GM12878 (cell line): ENCODE data around the gene PPDPF. TPM values are rescaled to one million over a fixed set of nuclear protein-coding genes. Genes with fewer than 3 reads are reported as not detected.

Experiments
- CTCF ChIP-seq, 3 experiments: IDR thresholded peaks in 2 of 3; conservative IDR thresholded peaks in 1 of 3; 2 replicates each; pipeline ENCODE4 v1.5.1; 2011; ENCODE audit warnings: low read depth in 3 of 3, low read length in 3 of 3, mild to moderate bottlenecking in 3 of 3, control low read depth in 2 of 3, moderate library complexity in 2 of 3, inconsistent platforms in 1 of 3, mixed read lengths in 1 of 3; ENCODE audit not compliant: control insufficient read depth in 2 of 3, insufficient read depth in 1 of 3; ENCODE audit errors: extremely low read depth in 1 of 3
- ETV6 ChIP-seq, 2 experiments: fragments of 450-650 bp in 1 of 2; IDR thresholded peaks in 1 of 2; conservative IDR thresholded peaks in 1 of 2; 2 replicates each; pipeline ENCODE4 v1.6.1; 2014; ENCODE audit warnings: antibody characterized with exemption in 1 of 2, borderline replicate concordance in 1 of 2, low read depth in 1 of 2, mild to moderate bottlenecking in 1 of 2, moderate library complexity in 1 of 2
- FOS ChIP-seq: IDR thresholded peaks from 3 replicates; pipeline ENCODE4 v1.6.1; 2011; ENCODE audit warnings: borderline replicate concordance; ENCODE audit not compliant: insufficient read length; ENCODE audit errors: extremely low read depth
- HDGF ChIP-seq: fragments of 450-650 bp; IDR thresholded peaks from 2 replicates; pipeline ENCODE4 v1.6.1; 2016; ENCODE audit warnings: antibody characterized with exemption
- IKZF1 ChIP-seq: fragments of 450-650 bp; conservative IDR thresholded peaks from 2 replicates; pipeline ENCODE4 v1.6.1; 2017; ENCODE audit warnings: antibody characterized with exemption, mild to moderate bottlenecking
- JUNB ChIP-seq: IDR thresholded peaks from 2 replicates; pipeline ENCODE4 v1.6.1; 2016; ENCODE audit warnings: antibody characterized with exemption, mild to moderate bottlenecking
- MEF2A ChIP-seq: IDR thresholded peaks from 2 replicates; pipeline ENCODE4 v1.6.1; 2011; ENCODE audit warnings: low read depth, mild to moderate bottlenecking, low read length, moderate library complexity; ENCODE audit not compliant: insufficient read depth
- PRDM15 ChIP-seq: fragments of 450-650 bp; formaldehyde crosslinking; IDR thresholded peaks from 2 replicates; pipeline ENCODE4 v1.4.0; 2020; ENCODE audit warnings: mild to moderate bottlenecking, moderate library complexity
- RAD21 ChIP-seq: IDR thresholded peaks from 2 replicates; pipeline ENCODE4 v1.6.1; 2011; ENCODE audit warnings: mild to moderate bottlenecking, low read depth, low read length, moderate library complexity; ENCODE audit not compliant: insufficient read depth
- SMARCA5 ChIP-seq: fragments of 450-650 bp; IDR thresholded peaks from 2 replicates; pipeline ENCODE4 v1.6.1; 2017; ENCODE audit warnings: mild to moderate bottlenecking
- SP1 ChIP-seq: IDR thresholded peaks from one replicate; pipeline ENCODE4 v1.6.1; 2011; ENCODE audit warnings: low read depth, low read length
- YBX1 ChIP-seq: fragments of 450-650 bp; IDR thresholded peaks from 2 replicates; pipeline ENCODE4 v1.6.1; 2016; ENCODE audit warnings: antibody characterized with exemption
- ZNF217 ChIP-seq: fragments of 450-650 bp; IDR thresholded peaks from 2 replicates; pipeline ENCODE4 v1.6.1; 2017; ENCODE audit warnings: antibody characterized with exemption, mild to moderate bottlenecking
- ZNF24 ChIP-seq: fragments of 450-650 bp; IDR thresholded peaks from 2 replicates; pipeline ENCODE4 v1.6.1; 2017; ENCODE audit warnings: antibody characterized with exemption, mild to moderate bottlenecking
- polyA plus RNA-seq, 11 experiments: library from polyadenylated mRNA; depleted of rRNA in 4 of 11; unstranded in 6 of 11; stranded (reverse) in 5 of 11; fragments of >200 nt; fragmentation: Nextera tagmentation in 4 of 11; fragmentation: Illumina TruSeq in 1 of 11; extraction: Ambion mirVana in 4 of 11; extraction: Trizol in 1 of 11; gene quantifications; 1 replicate in 1 of 11; 2 replicates in 10 of 11; pipeline versions ENCODE4 v1.2.1 to v1.2.3, GENCODE V29; 2011 to 2016; ENCODE audit warnings: inconsistent platforms in 2 of 11, missing spikeins in 2 of 11, low read depth in 1 of 11
- total RNA-seq, 4 experiments: library from RNA; depleted of rRNA in 3 of 4; stranded (reverse); fragments of >200 nt in 3 of 4; fragmentation: Illumina TruSeq in 1 of 4; extraction: Trizol in 1 of 4; gene quantifications; 2 replicates each; pipeline versions ENCODE4 v1.2.1 to v1.2.3, GENCODE V29; 2013 to 2021
- TF ChIP-seq, protein P1 (sequence below): fragments of 450-650 bp; conservative IDR thresholded peaks from 2 replicates; pipeline ENCODE4 v1.6.1; 2017; ENCODE audit warnings: mild to moderate bottlenecking, moderate library complexity
- TF ChIP-seq, protein P2 (sequence below): fragments of 450-650 bp; IDR thresholded peaks from 2 replicates; pipeline ENCODE4 v1.6.1; 2017; ENCODE audit warnings: mild to moderate bottlenecking, moderate library complexity

Gene PPDPF
- total and polyA plus RNA-seq, 10 of the 15 experiments (the other 5 are each of a cell fraction or from before 2014, with no cell fraction given), result 0.32 to 154 (median 22.8) TPM

DNA sequence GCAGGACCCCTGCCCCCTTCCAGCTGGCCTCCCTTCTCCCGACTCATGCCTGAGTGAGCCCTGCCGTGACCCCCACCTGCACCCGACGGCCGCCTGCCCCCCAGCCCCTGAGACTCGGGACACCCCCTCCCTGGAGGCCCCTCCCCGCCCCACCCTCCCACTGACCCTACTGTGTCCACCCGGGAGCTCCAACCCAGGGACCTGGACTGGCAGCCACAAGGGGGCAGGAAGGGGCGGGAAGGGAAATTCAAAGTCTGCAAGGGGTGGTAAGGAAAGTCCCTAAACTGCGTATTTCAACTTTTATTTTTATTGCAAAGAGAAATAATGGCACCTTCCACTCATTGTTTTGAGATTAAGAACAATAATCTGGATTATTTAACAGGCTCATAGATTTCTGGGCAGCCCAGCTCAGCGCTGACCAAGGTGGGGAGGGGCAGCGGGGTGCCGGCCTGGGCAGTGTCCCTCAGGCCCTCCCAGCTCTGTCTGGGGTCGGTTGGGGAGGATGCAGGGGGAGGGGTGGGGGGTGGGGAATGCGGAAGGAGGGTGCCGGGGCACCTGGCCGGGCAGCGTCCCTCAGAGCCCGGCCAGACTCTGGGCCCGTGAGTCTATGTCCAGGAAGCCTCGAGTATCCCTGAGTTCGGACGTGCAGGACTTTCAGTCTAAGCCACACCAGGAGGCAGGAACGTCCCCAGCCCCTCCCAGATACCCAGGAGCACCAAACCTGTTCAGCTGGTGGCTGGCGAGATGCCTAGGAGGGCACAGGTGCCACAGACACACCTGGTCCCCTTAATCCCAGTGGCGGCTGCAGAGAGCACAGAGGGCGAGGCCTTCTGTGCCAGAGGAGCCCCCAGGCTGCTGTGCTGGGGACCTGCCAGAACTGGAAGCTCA, 17.9 kb downstream of the PPDPF start (continued):
- TF ChIP-seq, protein P1, sequence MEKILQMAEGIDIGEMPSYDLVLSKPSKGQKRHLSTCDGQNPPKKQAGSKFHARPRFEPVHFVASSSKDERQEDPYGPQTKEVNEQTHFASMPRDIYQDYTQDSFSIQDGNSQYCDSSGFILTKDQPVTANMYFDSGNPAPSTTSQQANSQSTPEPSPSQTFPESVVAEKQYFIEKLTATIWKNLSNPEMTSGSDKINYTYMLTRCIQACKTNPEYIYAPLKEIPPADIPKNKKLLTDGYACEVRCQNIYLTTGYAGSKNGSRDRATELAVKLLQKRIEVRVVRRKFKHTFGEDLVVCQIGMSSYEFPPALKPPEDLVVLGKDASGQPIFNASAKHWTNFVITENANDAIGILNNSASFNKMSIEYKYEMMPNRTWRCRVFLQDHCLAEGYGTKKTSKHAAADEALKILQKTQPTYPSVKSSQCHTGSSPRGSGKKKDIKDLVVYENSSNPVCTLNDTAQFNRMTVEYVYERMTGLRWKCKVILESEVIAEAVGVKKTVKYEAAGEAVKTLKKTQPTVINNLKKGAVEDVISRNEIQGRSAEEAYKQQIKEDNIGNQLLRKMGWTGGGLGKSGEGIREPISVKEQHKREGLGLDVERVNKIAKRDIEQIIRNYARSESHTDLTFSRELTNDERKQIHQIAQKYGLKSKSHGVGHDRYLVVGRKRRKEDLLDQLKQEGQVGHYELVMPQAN, result no peak
- TF ChIP-seq, protein P2, sequence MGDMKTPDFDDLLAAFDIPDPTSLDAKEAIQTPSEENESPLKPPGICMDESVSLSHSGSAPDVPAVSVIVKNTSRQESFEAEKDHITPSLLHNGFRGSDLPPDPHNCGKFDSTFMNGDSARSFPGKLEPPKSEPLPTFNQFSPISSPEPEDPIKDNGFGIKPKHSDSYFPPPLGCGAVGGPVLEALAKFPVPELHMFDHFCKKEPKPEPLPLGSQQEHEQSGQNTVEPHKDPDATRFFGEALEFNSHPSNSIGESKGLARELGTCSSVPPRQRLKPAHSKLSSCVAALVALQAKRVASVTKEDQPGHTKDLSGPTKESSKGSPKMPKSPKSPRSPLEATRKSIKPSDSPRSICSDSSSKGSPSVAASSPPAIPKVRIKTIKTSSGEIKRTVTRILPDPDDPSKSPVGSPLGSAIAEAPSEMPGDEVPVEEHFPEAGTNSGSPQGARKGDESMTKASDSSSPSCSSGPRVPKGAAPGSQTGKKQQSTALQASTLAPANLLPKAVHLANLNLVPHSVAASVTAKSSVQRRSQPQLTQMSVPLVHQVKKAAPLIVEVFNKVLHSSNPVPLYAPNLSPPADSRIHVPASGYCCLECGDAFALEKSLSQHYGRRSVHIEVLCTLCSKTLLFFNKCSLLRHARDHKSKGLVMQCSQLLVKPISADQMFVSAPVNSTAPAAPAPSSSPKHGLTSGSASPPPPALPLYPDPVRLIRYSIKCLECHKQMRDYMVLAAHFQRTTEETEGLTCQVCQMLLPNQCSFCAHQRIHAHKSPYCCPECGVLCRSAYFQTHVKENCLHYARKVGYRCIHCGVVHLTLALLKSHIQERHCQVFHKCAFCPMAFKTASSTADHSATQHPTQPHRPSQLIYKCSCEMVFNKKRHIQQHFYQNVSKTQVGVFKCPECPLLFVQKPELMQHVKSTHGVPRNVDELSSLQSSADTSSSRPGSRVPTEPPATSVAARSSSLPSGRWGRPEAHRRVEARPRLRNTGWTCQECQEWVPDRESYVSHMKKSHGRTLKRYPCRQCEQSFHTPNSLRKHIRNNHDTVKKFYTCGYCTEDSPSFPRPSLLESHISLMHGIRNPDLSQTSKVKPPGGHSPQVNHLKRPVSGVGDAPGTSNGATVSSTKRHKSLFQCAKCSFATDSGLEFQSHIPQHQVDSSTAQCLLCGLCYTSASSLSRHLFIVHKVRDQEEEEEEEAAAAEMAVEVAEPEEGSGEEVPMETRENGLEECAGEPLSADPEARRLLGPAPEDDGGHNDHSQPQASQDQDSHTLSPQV, result no peak
- TF ChIP-seq MEF2A, result no peak
- TF ChIP-seq ZNF24, result 0 out of 2 replicates have a peak, but pooled peaks have one; percentile 1
- no peak for TF ChIP-seq JUNB
- 0 out of 2 replicates have a peak, but pooled peaks have one; percentile 6 for TF ChIP-seq ZNF217
- TF ChIP-seq HDGF, result no peak
- TF ChIP-seq ETV6 (conservative IDR thresholded peaks at IDR 0.05 in 1 of 2, IDR thresholded peaks at IDR 0.05 in 1 of 2; ENCODE audit: borderline replicate concordance in 1 of 2, low read depth in 1 of 2), result no peak
- no peak for TF ChIP-seq SMARCA5
- TF ChIP-seq FOS, result no peak
- TF ChIP-seq CTCF (IDR thresholded peaks at IDR 0.05 in 2 of 3, conservative IDR thresholded peaks at IDR 0.05 in 1 of 3; ENCODE audit: control insufficient read depth in 2 of 3, extremely low read depth in 1 of 3, insufficient read depth in 1 of 3, low read depth in 3 of 3, low read length in 3 of 3), result peak in 1 of 3 experiments; percentile 29; a peak in 1 of 6 replicates
- no peak for TF ChIP-seq SP1
- TF ChIP-seq IKZF1, result no peak
- TF ChIP-seq PRDM15 (CRISPR knock-in tag), result no peak
- no peak for TF ChIP-seq YBX1
- TF ChIP-seq RAD21, result peak; percentile 27; the same call in 1 of the 2 replicates
